NCI-H460 (cell line): ENCODE results near the gene PIEZO1. TPM values are rescaled to one million over a fixed set of nuclear protein-coding genes. Genes with fewer than 3 reads are reported as not detected.
"Not testable (repeated sequence)": the region's sequence is repeated elsewhere in the genome, so short reads cannot be mapped to it uniquely, and the experiment has no call there.

ENCODE experiments used
- DNase-seq: peaks from one replicate; pipeline ENCODE4 v3.0.0-alpha.2; 2016; ENCODE audit warnings: low read depth; ENCODE audit errors: extremely low read depth
- total RNA-seq: library from RNA; depleted of rRNA; stranded (reverse); fragments of >200 nt; shearing (Covaris generic); gene quantifications from 2 replicates; pipeline ENCODE4 v1.2.3, GENCODE V29; 2014

The PIEZO1 gene
- total RNA-seq, 1 experiment from 2014 or later, result 81.4 TPM

DNA sequence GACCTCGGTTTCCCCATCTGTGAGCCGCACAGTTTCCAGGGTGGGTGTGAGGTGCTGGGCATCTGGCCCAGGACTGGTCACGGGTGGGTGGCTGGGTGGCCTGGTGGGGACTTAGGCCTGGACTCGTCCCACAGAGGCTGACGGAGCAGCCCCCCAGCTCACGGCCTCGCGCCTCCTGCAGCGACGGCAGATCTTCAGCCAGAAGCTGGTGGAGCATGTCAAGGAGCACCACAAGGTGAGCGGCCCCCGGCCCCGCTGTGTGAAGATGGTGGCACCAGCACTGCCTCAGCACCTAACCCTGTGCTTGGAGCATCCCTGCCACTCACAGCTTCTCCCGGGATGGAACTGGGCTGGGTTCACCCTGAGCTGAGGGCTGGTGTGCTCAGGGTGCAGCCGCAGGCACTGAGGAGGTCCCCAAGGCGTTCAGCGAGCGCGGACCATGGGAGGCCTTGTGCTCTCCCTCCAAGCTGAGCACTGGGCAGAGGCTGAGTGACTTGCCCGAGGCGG is 20.9 kb upstream of the PIEZO1 start:
- DNase-seq, result no peak

GRCh38 chr16:88805340-88805715 is 20.3 kb upstream of the PIEZO1 start:
- DNase-seq, result no peak

GRCh38 chr16:88804552-88805339 is 19.7 kb upstream of the PIEZO1 start:
- no peak for DNase-seq

- no peak for DNase-seq
Measured at GRCh38 chr16:88804173-88804551, 19.1 kb upstream of the PIEZO1 start.

- peak; percentile 60 for DNase-seq
Measured at GRCh38 chr16:88803264-88803987, 18.4 kb upstream of the PIEZO1 start, which contains the start of gene CDT1. CDT1 (plus strand) TSS chr16:88803789; CDS start chr16:88803832, 43 bp downstream.

DNA sequence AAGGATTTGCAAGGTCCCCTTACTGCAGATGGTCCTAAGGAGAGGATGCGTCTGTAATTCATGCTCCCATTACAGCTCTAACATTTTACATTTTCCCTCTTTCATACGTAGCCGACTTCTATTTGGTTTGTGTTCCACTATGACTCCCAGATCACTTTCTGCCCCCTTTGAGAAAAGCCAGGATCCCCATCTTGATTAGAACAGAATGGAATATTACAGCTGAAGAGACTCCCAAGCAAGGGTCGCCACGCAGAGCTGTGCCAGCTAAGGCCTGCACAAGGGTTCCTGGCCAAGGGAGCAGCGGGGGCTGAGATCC is 15.2 kb upstream of the PIEZO1 start:
- DNase-seq, result no peak

- no peak for DNase-seq
Measured at GRCh38 chr16:88799569-88800276, 14.7 kb upstream of the PIEZO1 start.

GRCh38 chr16:88798772-88799455 is 13.9 kb upstream of the PIEZO1 start:
- no peak for DNase-seq

DNA sequence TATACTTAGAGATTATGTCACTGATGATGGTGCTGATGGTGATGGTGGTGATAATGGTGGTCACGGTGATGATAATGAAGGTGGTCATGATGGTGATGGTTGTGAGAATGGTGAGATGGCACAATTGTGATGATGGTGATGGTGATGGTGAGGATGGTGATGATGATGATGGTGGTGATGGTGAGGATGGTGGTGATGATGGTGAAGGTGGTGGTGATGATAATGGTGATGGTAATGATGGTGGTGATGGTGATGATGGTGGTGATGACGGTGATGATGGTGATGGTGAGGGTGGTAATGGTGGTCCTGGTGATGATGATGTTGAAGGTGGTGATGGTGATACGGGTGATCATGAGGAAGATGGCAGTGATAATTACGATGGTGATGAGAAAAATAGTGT is 13.1 kb upstream of the PIEZO1 start:
- no peak for DNase-seq

DNA sequence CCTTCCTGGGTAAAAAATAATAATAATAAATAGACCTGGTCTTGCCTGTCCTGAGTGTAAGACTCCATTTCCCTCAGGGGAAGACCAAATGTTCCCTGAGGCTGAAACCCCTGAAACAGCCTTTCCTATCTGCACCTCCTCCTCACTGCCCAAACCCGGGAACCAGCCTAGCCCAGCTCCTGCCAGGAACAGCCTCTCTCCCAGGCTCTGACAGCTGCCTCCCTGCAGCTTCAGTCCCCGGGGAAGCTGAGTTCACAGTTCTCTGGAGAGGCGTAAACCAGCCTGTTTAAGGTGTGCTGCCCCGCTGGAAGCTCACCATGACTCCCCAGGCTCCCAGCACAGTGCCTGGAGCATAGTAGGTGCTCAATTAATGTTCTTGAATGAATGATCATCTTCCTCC is 11.3 kb upstream of the PIEZO1 start:
- DNase-seq, result no peak

DNA sequence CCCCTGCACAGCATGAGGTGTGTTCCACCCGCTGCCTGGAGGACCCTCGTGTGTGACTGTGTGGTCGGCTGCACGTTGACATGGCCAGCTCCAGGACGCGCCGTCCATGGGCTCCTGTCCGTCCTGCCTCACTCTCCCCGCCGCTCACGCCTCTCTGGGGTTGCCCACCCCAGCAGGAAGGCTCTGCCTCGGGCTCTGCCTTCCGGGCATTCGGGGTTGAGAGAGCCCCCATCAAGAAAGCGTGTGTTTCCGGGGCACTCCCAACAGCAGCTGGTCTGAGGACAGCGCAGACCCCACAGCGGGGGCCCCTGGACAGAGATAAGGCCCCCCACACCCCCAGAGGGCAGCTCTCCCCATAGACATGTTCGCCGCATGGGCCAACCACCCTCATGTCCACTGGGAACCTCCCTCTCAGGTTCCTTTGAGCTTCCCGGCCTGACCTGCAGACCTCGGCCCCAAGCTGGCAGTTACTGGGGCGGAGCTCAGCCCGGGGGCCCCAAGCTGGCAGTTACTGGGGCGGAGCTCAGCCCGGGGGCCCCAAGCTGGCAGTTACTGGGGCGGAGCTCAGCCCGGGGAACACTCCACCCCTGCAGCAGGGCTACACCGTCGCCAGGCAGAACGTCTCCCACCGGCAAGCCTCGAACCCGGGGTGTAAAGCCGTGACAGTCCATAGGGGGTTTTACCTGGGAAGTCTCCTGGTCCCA is 8.4 kb upstream of the PIEZO1 start:
- no peak for DNase-seq

DNA sequence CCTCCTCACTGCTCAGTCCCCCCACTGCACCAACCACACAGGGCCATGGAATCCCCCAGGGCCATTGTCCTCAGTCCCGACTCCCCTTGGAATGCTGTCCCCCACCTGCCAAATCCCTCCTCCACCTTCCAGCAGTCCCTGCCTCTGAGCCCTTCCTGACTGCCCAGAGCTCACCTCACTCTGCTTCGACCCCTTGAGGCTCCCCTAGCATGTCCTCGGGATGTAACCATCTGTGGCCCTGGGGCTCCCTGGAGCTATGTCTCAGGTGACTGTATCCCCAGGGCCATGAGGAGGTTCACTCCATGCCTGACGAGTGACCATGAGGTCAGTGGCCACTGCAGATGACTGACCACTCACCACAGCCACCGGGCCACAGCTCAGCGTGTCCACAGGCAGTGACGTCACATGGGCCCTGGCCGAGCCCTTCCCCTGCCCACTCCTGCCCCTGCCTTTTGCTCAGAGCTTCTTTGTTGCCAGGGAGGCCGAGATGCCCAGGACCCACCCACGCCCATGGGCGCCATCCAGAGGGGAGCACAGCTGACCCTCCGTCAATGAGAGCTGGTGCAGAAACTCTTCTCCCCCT is 7.7 kb upstream of the PIEZO1 start:
- DNase-seq, result no peak

DNA sequence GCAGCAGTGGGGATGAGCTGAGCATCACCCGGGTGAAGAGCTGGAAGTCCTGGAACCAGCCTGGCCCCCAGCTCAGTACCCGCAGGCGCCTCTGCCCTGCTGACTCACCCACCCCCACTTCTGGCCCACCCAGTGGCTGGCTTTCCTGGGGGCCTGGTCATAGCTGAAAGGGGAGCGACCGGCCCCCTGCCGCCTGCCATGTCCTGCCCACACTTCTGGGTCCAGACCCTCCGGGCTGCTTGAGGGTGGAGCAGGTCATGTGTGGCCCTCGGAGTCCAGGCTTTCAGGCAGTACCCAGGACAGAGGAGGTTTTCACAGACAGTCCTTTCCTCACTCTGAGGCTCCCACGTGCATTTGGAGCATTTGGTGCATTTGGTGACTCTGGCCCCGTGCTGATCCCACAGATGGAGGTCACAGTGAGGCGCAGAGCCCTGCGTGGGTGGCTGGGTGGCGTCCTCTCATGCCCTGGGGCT is 7.1 kb upstream of the PIEZO1 start:
- no peak for DNase-seq

- DNase-seq, result no peak
Measured at GRCh38 chr16:88790312-88791211, 5.5 kb upstream of the PIEZO1 start.

DNA sequence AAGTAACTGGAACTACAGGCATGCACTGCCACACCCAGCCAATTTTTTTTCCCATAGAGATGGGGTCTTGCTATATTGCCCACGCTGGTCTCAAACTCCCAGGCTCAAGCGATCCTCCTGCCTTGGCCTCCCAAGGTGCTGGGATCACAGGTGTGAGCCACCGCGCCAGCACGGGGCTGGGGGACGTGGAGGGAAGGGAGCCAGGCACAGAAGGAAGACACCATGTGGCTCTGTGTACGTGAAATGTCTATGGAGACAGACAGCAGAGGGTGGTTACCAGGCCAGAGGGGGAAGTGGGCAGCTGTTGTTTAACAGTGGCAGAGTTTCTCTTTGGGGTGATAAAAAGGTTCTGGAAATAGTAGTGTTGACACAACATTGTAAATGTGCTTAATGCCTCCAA is 4.6 kb upstream of the PIEZO1 start:
- no peak for DNase-seq

GRCh38 chr16:88788749-88789148 is 3.7 kb upstream of the PIEZO1 start:
- not testable (repeated sequence) for DNase-seq

DNA sequence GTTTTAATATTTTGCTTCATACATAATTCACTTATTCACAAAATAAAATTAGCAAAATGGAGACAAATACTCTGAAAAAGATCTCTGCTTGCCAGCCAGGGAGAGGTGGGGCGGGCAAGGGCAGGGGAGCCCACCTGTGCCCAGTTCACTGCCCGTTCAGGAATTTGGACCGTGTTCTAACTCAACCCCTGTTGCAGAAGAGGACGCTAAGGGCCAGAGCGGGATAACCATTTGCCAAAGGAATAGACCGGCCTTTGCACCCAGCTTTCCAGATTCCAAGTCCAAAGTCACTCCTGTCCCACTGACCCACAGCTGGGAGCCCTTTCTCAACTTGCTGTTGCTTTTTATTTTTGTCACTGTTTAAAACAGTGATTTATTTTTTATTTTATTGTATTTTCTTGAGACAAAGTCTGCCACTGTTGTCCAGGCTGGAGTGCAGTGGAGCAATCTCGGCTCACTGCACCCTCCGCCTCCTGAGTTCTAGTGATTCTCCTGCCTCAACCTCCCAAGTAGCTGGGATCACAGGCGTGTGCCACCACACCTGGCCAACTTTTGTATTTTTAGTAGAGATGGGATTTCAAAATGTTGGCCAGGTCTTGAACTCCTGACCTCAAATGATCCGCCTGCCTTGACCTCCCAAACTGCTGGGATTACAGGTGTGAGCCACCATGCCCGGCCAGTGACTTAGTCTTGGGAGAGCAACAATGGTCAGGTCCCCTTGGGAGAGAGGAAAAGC is 2.7 kb upstream of the PIEZO1 start:
- DNase-seq, result no peak

GRCh38 chr16:88784856-88785105 is 239 bp downstream of the PIEZO1 start:
- DNase-seq, result no peak
